Keratinocyte (primary cell): ENCODE data around the gene ELAPOR1. TPM values are rescaled to one million over a fixed set of nuclear protein-coding genes. Genes with fewer than 3 reads are reported as not detected.

Experiments
- DNase-seq: peaks from one replicate; pipeline ENCODE4 v3.0.0-alpha.2; 2011; ENCODE audit warnings: low read depth, missing footprints, low spot score
- FAIRE-seq: peaks from 2 replicates; lab custom pipeline; 2011; peaks lifted over from hg19 to GRCh38; lab: Jason Lieb, UNC
- H2AFZ ChIP-seq: 2 replicates; pipeline ENCODE4 v1.6.0; 2012; ENCODE audit warnings: low read length, control low read depth, inconsistent platforms; ENCODE audit not compliant: control insufficient read depth
- H3K27ac ChIP-seq: 2 replicates; pipeline ENCODE4 v1.5.1; 2011; ENCODE audit warnings: low read length; ENCODE audit not compliant: control insufficient read depth, insufficient read depth
- H3K27me3 ChIP-seq: 3 replicates; pipeline ENCODE4 v1.6.0; 2011; ENCODE audit warnings: low read length; ENCODE audit not compliant: control insufficient read depth, insufficient read depth; ENCODE audit errors: extremely low read depth
- H3K36me3 ChIP-seq, 2 experiments: 2 replicates in 1 of 2; 3 replicates in 1 of 2; pipeline ENCODE4 v1.5.1; 2011; ENCODE audit warnings: low read length in 2 of 2, mild to moderate bottlenecking in 1 of 2; ENCODE audit not compliant: control insufficient read depth in 2 of 2, insufficient read depth in 2 of 2; ENCODE audit errors: extremely low read depth in 1 of 2
- H3K4me1 ChIP-seq: 3 replicates; pipeline ENCODE4 v1.5.1; 2011; ENCODE audit warnings: low read length; ENCODE audit not compliant: control insufficient read depth, insufficient read depth; ENCODE audit errors: extremely low read depth
- H3K4me2 ChIP-seq: 3 replicates; pipeline ENCODE4 v1.6.0; 2011; ENCODE audit warnings: low read depth, low read length; ENCODE audit not compliant: control insufficient read depth, insufficient read depth; ENCODE audit errors: extremely low read depth
- H3K4me3 ChIP-seq, 3 experiments: fragments of 200-600 bp in 1 of 3; sonication (generic) in 1 of 3; 2 replicates in 2 of 3; 3 replicates in 1 of 3; pipeline ENCODE4 v1.5.1; 2011 to 2016; ENCODE audit warnings: low read length in 3 of 3, mild to moderate bottlenecking in 3 of 3, control low read depth in 2 of 3, inconsistent platforms in 1 of 3, low read depth in 1 of 3, mixed read lengths in 1 of 3, mixed run types in 1 of 3, moderate library complexity in 1 of 3; ENCODE audit not compliant: control insufficient read depth in 2 of 3, insufficient read depth in 2 of 3; ENCODE audit errors: extremely low read depth in 1 of 3
- H3K79me2 ChIP-seq: 2 replicates; pipeline ENCODE4 v1.6.0; 2012; ENCODE audit warnings: low read length; ENCODE audit not compliant: control insufficient read depth, insufficient read depth
- H3K9ac ChIP-seq: 3 replicates; pipeline ENCODE4 v1.6.0; 2011; ENCODE audit warnings: low read length; ENCODE audit not compliant: control insufficient read depth, insufficient read depth; ENCODE audit errors: extremely low read depth
- H3K9me1 ChIP-seq: 3 replicates; pipeline ENCODE4 v1.6.0; 2011; ENCODE audit warnings: low read length; ENCODE audit not compliant: control insufficient read depth, insufficient read depth; ENCODE audit errors: extremely low read depth
- H3K9me3 ChIP-seq: 2 replicates; pipeline ENCODE4 v1.5.1; 2012; ENCODE audit warnings: low read depth, low read length; ENCODE audit not compliant: control insufficient read depth
- H4K20me1 ChIP-seq: 3 replicates; pipeline ENCODE4 v1.6.0; 2011; ENCODE audit warnings: low read length; ENCODE audit not compliant: control insufficient read depth, insufficient read depth; ENCODE audit errors: extremely low read depth
- EZH2 ChIP-seq: IDR thresholded peaks from one replicate; pipeline ENCODE4 v1.6.1; 2012; ENCODE audit warnings: inconsistent platforms, mild to moderate bottlenecking, low read length, moderate library complexity
- dilution Hi-C: fragments of 300-500 bp; cut with MboI; formaldehyde crosslinking; loops from one replicate; pipeline ENCODE4 v1.7.0; 2020; ENCODE audit warnings: low sequenced_read_pairs; ENCODE audit not compliant: extremely low pct_ligation_motif_present
- polyA minus RNA-seq, 3 experiments: library from RNA; depleted of rRNA, polyadenylated mRNA; stranded (reverse); fragments of >200 nt; gene quantifications; 1 replicate in 1 of 3; 2 replicates in 1 of 3; 3 replicates in 1 of 3; pipeline ENCODE4 v1.2.3, GENCODE V29; 2011
- polyA plus RNA-seq, 5 experiments: library from polyadenylated mRNA; depleted of rRNA in 3 of 5; stranded (reverse) in 3 of 5; stranded (forward) in 1 of 5; unstranded in 1 of 5; fragments of >200 nt; gene quantifications; 1 replicate in 1 of 5; 2 replicates in 3 of 5; 3 replicates in 1 of 5; pipeline versions ENCODE4 v1.2.1 to v1.2.3, GENCODE V29; 2011 to 2012; ENCODE audit warnings: missing spikeins in 2 of 5, low read depth in 1 of 5, low replicate concordance in 1 of 5
- TF ChIP-seq, protein P1 (sequence below), 3 experiments: IDR thresholded peaks in 1 of 3; conservative IDR thresholded peaks in 1 of 3; optimal IDR thresholded peaks in 1 of 3; 2 replicates in 2 of 3; 3 replicates in 1 of 3; pipeline versions ENCODE3 to v1.5.1; 2011; ENCODE audit warnings: low read length in 3 of 3, mild to moderate bottlenecking in 3 of 3, moderate library complexity in 2 of 3, control low read depth in 1 of 3, inconsistent platforms in 1 of 3; ENCODE audit not compliant: insufficient read depth in 2 of 3; ENCODE audit errors: extremely low read depth in 1 of 3

ELAPOR1 gene, protein sequence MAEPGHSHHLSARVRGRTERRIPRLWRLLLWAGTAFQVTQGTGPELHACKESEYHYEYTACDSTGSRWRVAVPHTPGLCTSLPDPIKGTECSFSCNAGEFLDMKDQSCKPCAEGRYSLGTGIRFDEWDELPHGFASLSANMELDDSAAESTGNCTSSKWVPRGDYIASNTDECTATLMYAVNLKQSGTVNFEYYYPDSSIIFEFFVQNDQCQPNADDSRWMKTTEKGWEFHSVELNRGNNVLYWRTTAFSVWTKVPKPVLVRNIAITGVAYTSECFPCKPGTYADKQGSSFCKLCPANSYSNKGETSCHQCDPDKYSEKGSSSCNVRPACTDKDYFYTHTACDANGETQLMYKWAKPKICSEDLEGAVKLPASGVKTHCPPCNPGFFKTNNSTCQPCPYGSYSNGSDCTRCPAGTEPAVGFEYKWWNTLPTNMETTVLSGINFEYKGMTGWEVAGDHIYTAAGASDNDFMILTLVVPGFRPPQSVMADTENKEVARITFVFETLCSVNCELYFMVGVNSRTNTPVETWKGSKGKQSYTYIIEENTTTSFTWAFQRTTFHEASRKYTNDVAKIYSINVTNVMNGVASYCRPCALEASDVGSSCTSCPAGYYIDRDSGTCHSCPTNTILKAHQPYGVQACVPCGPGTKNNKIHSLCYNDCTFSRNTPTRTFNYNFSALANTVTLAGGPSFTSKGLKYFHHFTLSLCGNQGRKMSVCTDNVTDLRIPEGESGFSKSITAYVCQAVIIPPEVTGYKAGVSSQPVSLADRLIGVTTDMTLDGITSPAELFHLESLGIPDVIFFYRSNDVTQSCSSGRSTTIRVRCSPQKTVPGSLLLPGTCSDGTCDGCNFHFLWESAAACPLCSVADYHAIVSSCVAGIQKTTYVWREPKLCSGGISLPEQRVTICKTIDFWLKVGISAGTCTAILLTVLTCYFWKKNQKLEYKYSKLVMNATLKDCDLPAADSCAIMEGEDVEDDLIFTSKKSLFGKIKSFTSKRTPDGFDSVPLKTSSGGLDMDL
- 0.21 to 0.36 TPM (median 0.24 TPM) in 3 replicates for polyA plus RNA-seq
- polyA plus RNA-seq (2011; ENCODE audit: low read depth), result 0.04 TPM
- 0.14 and 0.19 TPM in 2 replicates for polyA plus RNA-seq (2011; cell fraction: cytosol; rRNA removed)
- 0.25 and 0.29 TPM in 2 replicates for polyA plus RNA-seq (2011; cell fraction: nucleus; rRNA removed)
- 0.07 and 0.24 TPM in 2 replicates for polyA plus RNA-seq (2012; ENCODE audit: low replicate concordance)
- 0.16 to 0.86 TPM (median 0.20 TPM) in 3 replicates for polyA minus RNA-seq
- polyA minus RNA-seq (2011; cell fraction: cytosol; rRNA and poly(A)+ RNA removed), result not detected
- 0.11 and 0.31 TPM in 2 replicates for polyA minus RNA-seq (2011; cell fraction: nucleus; rRNA and poly(A)+ RNA removed)

DNA sequence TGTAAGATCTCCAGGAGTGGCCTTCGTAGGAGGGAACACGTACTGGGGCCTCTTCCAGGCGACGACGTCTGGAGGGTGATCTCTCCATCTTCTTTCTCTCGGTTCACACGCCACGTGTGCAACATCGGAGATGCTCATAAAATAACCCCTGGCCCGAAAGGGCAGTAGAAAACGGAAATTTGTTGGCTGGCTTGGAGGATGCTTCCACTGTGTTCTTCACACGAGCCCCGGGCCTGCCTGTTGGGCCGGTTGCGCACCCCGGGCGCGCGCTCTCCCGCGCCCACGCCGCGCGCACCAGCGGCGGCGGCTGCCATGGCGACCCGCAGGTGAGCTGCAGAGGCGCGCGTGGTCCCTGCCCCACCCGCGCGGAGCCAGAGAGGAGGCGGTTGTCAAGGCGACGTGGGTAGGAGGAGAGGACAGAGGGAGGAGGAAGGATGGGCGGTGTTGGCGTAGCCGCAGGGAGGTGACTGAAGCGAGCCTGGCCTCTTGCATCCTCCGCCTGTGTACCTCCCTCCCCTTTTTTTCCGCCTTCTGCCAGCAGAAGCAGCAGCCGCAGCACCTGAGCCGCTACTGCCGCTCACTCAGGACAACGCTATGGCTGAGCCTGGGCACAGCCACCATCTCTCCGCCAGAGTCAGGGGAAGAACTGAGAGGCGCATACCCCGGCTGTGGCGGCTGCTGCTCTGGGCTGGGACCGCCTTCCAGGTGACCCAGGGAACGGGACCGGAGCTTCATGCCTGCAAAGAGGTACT lies at the start of gene ELAPOR1:
TSS of gene ELAPOR1 (plus strand) at position 526 of the 752 bp plus-strand sequence. CDS start at position 595, 69 bp downstream.
- Histone ChIP-seq H3K4me3 (peak within 1 kb of the TSS; percentile 2 to 52 (median 48)), H2AFZ (peak within 1 kb of the TSS; percentile 59), H3K27me3 (peaks cover 25% of the 10 kb centered on the region), H3K4me2 (peak within 1 kb of the TSS; percentile 78), H3K79me2 (no peaks in the 10 kb centered on the region), H3K36me3 (no peaks in the 10 kb centered on the region), H3K4me1 (peaks cover 9% of the 10 kb centered on the region), H3K27ac (no peak within 1 kb of the TSS), H3K9me1 (no peaks in the 10 kb centered on the region), H4K20me1 (no peaks in the 10 kb centered on the region), H3K9ac (no peak within 1 kb of the TSS), H3K9me3 (no peaks in the 10 kb centered on the region)
- FAIRE-seq (no peak), DNase-seq (no peak)
- peak; percentile 41 for TF ChIP-seq EZH2
- TF ChIP-seq, protein P1, sequence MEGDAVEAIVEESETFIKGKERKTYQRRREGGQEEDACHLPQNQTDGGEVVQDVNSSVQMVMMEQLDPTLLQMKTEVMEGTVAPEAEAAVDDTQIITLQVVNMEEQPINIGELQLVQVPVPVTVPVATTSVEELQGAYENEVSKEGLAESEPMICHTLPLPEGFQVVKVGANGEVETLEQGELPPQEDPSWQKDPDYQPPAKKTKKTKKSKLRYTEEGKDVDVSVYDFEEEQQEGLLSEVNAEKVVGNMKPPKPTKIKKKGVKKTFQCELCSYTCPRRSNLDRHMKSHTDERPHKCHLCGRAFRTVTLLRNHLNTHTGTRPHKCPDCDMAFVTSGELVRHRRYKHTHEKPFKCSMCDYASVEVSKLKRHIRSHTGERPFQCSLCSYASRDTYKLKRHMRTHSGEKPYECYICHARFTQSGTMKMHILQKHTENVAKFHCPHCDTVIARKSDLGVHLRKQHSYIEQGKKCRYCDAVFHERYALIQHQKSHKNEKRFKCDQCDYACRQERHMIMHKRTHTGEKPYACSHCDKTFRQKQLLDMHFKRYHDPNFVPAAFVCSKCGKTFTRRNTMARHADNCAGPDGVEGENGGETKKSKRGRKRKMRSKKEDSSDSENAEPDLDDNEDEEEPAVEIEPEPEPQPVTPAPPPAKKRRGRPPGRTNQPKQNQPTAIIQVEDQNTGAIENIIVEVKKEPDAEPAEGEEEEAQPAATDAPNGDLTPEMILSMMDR (optimal IDR thresholded peaks at IDR 0.05 in 1 of 3, IDR thresholded peaks at IDR 0.05 in 1 of 3, conservative IDR thresholded peaks at IDR 0.05 in 1 of 3; ENCODE audit: extremely low read depth in 1 of 3, insufficient read depth in 2 of 3, low read length in 3 of 3), result no peak
- dilution Hi-C loops, result no loop called here

DNA sequence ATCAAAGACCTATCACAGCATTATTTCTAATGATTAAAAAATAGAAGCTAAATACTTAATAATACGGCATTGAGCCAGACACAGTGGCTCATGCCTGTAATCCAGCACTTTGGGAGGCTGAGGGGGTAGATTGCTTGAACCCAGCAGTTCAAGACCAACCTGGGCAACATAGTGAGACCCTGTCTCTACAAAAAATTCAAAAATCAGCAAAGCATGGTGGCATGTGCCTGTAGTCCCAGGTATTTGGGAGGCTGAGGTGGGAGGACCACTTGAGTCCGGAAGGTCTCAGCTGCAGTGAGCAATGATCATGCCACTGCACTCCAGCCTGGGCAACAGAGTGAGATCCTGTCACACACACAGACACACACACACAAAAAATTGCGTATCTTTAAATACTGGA lies 48.8 kb upstream of the ELAPOR1 start:
- dilution Hi-C loops, result no loop called here
- H3K9me3 ChIP-seq, result no peaks in the 10 kb centered on the region
- TF ChIP-seq, protein P1 (optimal IDR thresholded peaks at IDR 0.05 in 1 of 3, IDR thresholded peaks at IDR 0.05 in 1 of 3, conservative IDR thresholded peaks at IDR 0.05 in 1 of 3; ENCODE audit: extremely low read depth in 1 of 3, insufficient read depth in 2 of 3, low read length in 3 of 3), result no peak
- H3K36me3 ChIP-seq, result peaks cover 11% of the 10 kb centered on the region in 2 experiments
- H3K9ac ChIP-seq, result no peak overlapping the region
- DNase-seq (no peak), FAIRE-seq (no peak)
- no peak overlapping the region for H3K27ac ChIP-seq
- H3K27me3 ChIP-seq, result no peaks in the 10 kb centered on the region
- H3K4me1 ChIP-seq, result peaks cover 5% of the 10 kb centered on the region
- no peaks in the 10 kb centered on the region for H4K20me1 ChIP-seq
- H3K4me3 ChIP-seq, result no peak overlapping the region
- H3K4me2 ChIP-seq, result no peak overlapping the region
- no peaks in the 10 kb centered on the region for H3K9me1 ChIP-seq
- no peak overlapping the region for H2AFZ ChIP-seq
- peaks cover 29% of the 10 kb centered on the region for H3K79me2 ChIP-seq
